Activated CD4-positive, alpha-beta T cell treated with anti-CD3 and anti-CD28 coated beads, Interleukin-2, amount 10 ng/mL, durations not matched to agents 24 days and 14 days (primary cell): ENCODE measurements around the gene LAMTOR4. TPM values are rescaled to one million over a fixed set of nuclear protein-coding genes. Genes with fewer than 3 reads are reported as not detected.
A peak's percentile ranks its signal among the peaks of the same experiment; 100 is the strongest.
"Not testable (repeated sequence)": the region's sequence is repeated elsewhere in the genome, so short reads cannot be mapped to it uniquely, and the experiment has no call there.

ENCODE experiments used
- DNase-seq: peaks from one replicate; pipeline ENCODE4 v3.0.0; 2022
- H3K27ac Mint-ChIP-seq: one replicate; pipeline ENCODE4 v1.8.0; 2022; ENCODE audit warnings: mild to moderate bottlenecking, mixed read lengths
- H3K27me3 Mint-ChIP-seq: one replicate; pipeline ENCODE4 v1.8.0; 2022; ENCODE audit warnings: mixed read lengths
- H3K36me3 Mint-ChIP-seq: one replicate; pipeline ENCODE4 v1.8.0; 2022; ENCODE audit warnings: low read depth, mild to moderate bottlenecking, mixed read lengths
- H3K4me1 Mint-ChIP-seq: one replicate; pipeline ENCODE4 v1.8.0; 2021; ENCODE audit warnings: mixed read lengths
- H3K4me3 Mint-ChIP-seq: one replicate; pipeline ENCODE4 v1.8.0; 2022; ENCODE audit warnings: mild to moderate bottlenecking, moderate library complexity, mixed read lengths
- H3K9me3 Mint-ChIP-seq: one replicate; pipeline ENCODE4 v1.8.0; 2021; ENCODE audit warnings: mixed read lengths
- intact Hi-C: fragments of 100-400 bp; cut with micrococcal nuclease; formaldehyde crosslinking; loops from one replicate; pipeline ENCODE4 v1.15.1; 2023
- total RNA-seq: library from RNA; stranded (reverse); gene quantifications from 2 replicates; pipeline ENCODE4 v1.2.3, GENCODE V29; 2022

LAMTOR4 gene
- total RNA-seq, 1 donor from 2014 or later: 123 TPM

GRCh38 chr7:100127866-100128636, 20.7 kb upstream of the LAMTOR4 start:
- peak; percentile 78 for DNase-seq
- peak overlapping the region; percentile 73 for H3K27ac Mint-ChIP-seq
- H3K4me3 Mint-ChIP-seq: peak overlapping the region; percentile 99
- peaks cover 28% of the 10 kb centered on the region for H3K4me1 Mint-ChIP-seq
- H3K27me3 Mint-ChIP-seq: no peaks in the 10 kb centered on the region
- H3K36me3 Mint-ChIP-seq: peaks cover 8% of the 10 kb centered on the region
- H3K9me3 Mint-ChIP-seq: no peaks in the 10 kb centered on the region
- intact Hi-C loops: loop anchor here (1.0 to 10.0 kb wide), 9 partner anchors 9 to 457 kb away; partner anchors contain the start of genes AP4M1, CNPY4, COPS6 and FBXO24

- intact Hi-C loops: loop anchor here (5.0 to 10.0 kb wide), 5 partner anchors 94 to 456 kb away; partner anchors contain the start of genes FBXO24, LRCH4 and ZKSCAN1
- Mint-ChIP-seq H3K36me3 (peaks cover 6% of the 10 kb centered on the region), H3K4me1 (peaks cover 28% of the 10 kb centered on the region), H3K27ac (peak overlapping the region; percentile 73), H3K9me3 (no peaks in the 10 kb centered on the region), H3K27me3 (no peaks in the 10 kb centered on the region), H3K4me3 (peak overlapping the region; percentile 99)
- no peak for DNase-seq
These were observed 20.1 kb upstream of the LAMTOR4 start for GRCh38 chr7:100128637-100128963.

GRCh38 chr7:100130220-100130607, 18.5 kb upstream of the LAMTOR4 start:
- intact Hi-C loops: loop anchor here (1.0 kb wide), 1 partner anchor 136 kb away; no protein-coding TSS in a partner anchor
- H3K27ac Mint-ChIP-seq, DNase-seq, H3K36me3 Mint-ChIP-seq, H3K9me3 Mint-ChIP-seq, H3K27me3 Mint-ChIP-seq, H3K4me3 Mint-ChIP-seq: not testable (repeated sequence)
- H3K4me1 Mint-ChIP-seq: peaks cover 22% of the 10 kb centered on the region

GRCh38 chr7:100130608-100131453, 17.9 kb upstream of the LAMTOR4 start:
- intact Hi-C loops: loop anchor here (1.0 kb wide), 2 partner anchors 137 to 213 kb away; no protein-coding TSS in a partner anchor
- no peak overlapping the region for H3K27ac Mint-ChIP-seq
- no peaks in the 10 kb centered on the region for H3K27me3 Mint-ChIP-seq
- peak overlapping the region; percentile 63 for H3K4me3 Mint-ChIP-seq
- H3K4me1 Mint-ChIP-seq: peaks cover 19% of the 10 kb centered on the region
- no peaks in the 10 kb centered on the region for H3K9me3 Mint-ChIP-seq
- DNase-seq: peak; percentile 96
- no peaks in the 10 kb centered on the region for H3K36me3 Mint-ChIP-seq

- Mint-ChIP-seq H3K36me3 (no peaks in the 10 kb centered on the region), H3K27ac (no peak overlapping the region), H3K9me3 (no peaks in the 10 kb centered on the region), H3K4me1 (peaks cover 16% of the 10 kb centered on the region), H3K4me3 (no peak overlapping the region), H3K27me3 (no peaks in the 10 kb centered on the region)
- intact Hi-C loops: no loop called here
- no peak for DNase-seq
These were observed 16.6 kb upstream of the LAMTOR4 start for GRCh38 chr7:100132126-100132525.

GRCh38 chr7:100132697-100133151, 16.0 kb upstream of the LAMTOR4 start:
- H3K4me3 Mint-ChIP-seq: no peak overlapping the region

GRCh38 chr7:100137851-100138760, 10.6 kb upstream of the LAMTOR4 start:
- no peaks in the 10 kb centered on the region for H3K36me3 Mint-ChIP-seq
- no peaks in the 10 kb centered on the region for H3K27me3 Mint-ChIP-seq
- H3K4me3 Mint-ChIP-seq: no peak overlapping the region
- H3K4me1 Mint-ChIP-seq: peaks cover 17% of the 10 kb centered on the region
- peak; percentile 69 for DNase-seq
- intact Hi-C loops: no loop called here
- H3K9me3 Mint-ChIP-seq: no peaks in the 10 kb centered on the region
- H3K27ac Mint-ChIP-seq: peak overlapping the region; percentile 52

More at GRCh38 chr7:100132697-100133151, 16.0 kb upstream of the LAMTOR4 start:
- intact Hi-C loops: no loop called here
- DNase-seq: peak; percentile 91
- H3K27me3 Mint-ChIP-seq: no peaks in the 10 kb centered on the region
- H3K27ac Mint-ChIP-seq: no peak overlapping the region
- no peaks in the 10 kb centered on the region for H3K9me3 Mint-ChIP-seq
- peaks cover 18% of the 10 kb centered on the region for H3K4me1 Mint-ChIP-seq
- no peaks in the 10 kb centered on the region for H3K36me3 Mint-ChIP-seq

GRCh38 chr7:100141555-100141949, 7.2 kb upstream of the LAMTOR4 start:
- Mint-ChIP-seq H3K36me3 (no peaks in the 10 kb centered on the region), H3K4me1 (peaks cover 15% of the 10 kb centered on the region), H3K4me3 (no peak overlapping the region), H3K27ac (no peak overlapping the region), H3K9me3 (no peaks in the 10 kb centered on the region), H3K27me3 (no peaks in the 10 kb centered on the region)
- intact Hi-C loops: no loop called here
- DNase-seq: no peak

- Mint-ChIP-seq H3K9me3 (no peaks in the 10 kb centered on the region), H3K36me3 (no peaks in the 10 kb centered on the region), H3K4me3 (no peak overlapping the region), H3K27me3 (no peaks in the 10 kb centered on the region), H3K4me1 (peaks cover 15% of the 10 kb centered on the region), H3K27ac (no peak overlapping the region)
- no peak for DNase-seq
- intact Hi-C loops: no loop called here
These were observed 6.3 kb upstream of the LAMTOR4 start for GRCh38 chr7:100142461-100142860.

- not testable (repeated sequence) for H3K27ac Mint-ChIP-seq, H3K4me3 Mint-ChIP-seq, H3K9me3 Mint-ChIP-seq, H3K27me3 Mint-ChIP-seq, H3K36me3 Mint-ChIP-seq, DNase-seq
- peaks cover 21% of the 10 kb centered on the region for H3K4me1 Mint-ChIP-seq
- intact Hi-C loops: loop anchor here (5.0 kb wide), 1 partner anchor 281 kb away; the partner anchor contains the start of genes MEPCE and ZCWPW1
These were observed 2.4 kb upstream of the LAMTOR4 start for GRCh38 chr7:100146350-100146749.

- H3K27ac Mint-ChIP-seq: no peak overlapping the region
- H3K4me3 Mint-ChIP-seq: no peak overlapping the region
- peaks cover 16% of the 10 kb centered on the region for H3K36me3 Mint-ChIP-seq
- DNase-seq: no peak
- H3K27me3 Mint-ChIP-seq: no peaks in the 10 kb centered on the region
- intact Hi-C loops: loop anchor here (5.0 kb wide), 1 partner anchor 280 kb away; the partner anchor contains the start of genes MEPCE and ZCWPW1
- peaks cover 25% of the 10 kb centered on the region for H3K4me1 Mint-ChIP-seq
- no peaks in the 10 kb centered on the region for H3K9me3 Mint-ChIP-seq
These were observed 1.4 kb upstream of the LAMTOR4 start for GRCh38 chr7:100147278-100147677.

GRCh38 chr7:100148225-100148558, 526 bp upstream of the LAMTOR4 start:
- intact Hi-C loops: loop anchor here (1.0 to 5.0 kb wide), 4 partner anchors 10 to 279 kb away; partner anchors contain the start of genes AP4M1, MCM7, MEPCE and TRAPPC14
- Mint-ChIP-seq H3K27ac (peak overlapping the region; percentile 99), H3K9me3 (no peaks in the 10 kb centered on the region), H3K4me1 (peaks cover 29% of the 10 kb centered on the region), H3K27me3 (no peaks in the 10 kb centered on the region), H3K4me3 (peak overlapping the region; percentile 99), H3K36me3 (peaks cover 22% of the 10 kb centered on the region)
- DNase-seq: no peak

- H3K27ac Mint-ChIP-seq: peak overlapping the region; percentile 80
- H3K36me3 Mint-ChIP-seq: peaks cover 47% of the 10 kb centered on the region
- no peaks in the 10 kb centered on the region for H3K27me3 Mint-ChIP-seq
- no peak for DNase-seq
- peaks cover 43% of the 10 kb centered on the region for H3K4me1 Mint-ChIP-seq
- H3K4me3 Mint-ChIP-seq: peak overlapping the region; percentile 3
- intact Hi-C loops: no loop called here
- H3K9me3 Mint-ChIP-seq: no peaks in the 10 kb centered on the region
These were observed 3.7 kb downstream of the LAMTOR4 start for GRCh38 chr7:100152404-100152803.
